Thyroid gland (tissue), 4 donors: Measurements from ENCODE around the gene EHMT1.

ENCODE experiments used
- POLR2A ChIP-seq, 2 donors: fragments of 450-650 bp; IDR thresholded peaks; one replicate each; pipeline ENCODE4 v1.6.1; 2017; ENCODE audit warnings: antibody characterized with exemption in 2 of 2, mild to moderate bottlenecking in 2 of 2, moderate library complexity in 1 of 2
- TF ChIP-seq, protein P1 (sequence below), 6 experiments: fragments of 200-600 bp in 3 of 6; fragments of 450-650 bp in 3 of 6; sonication (generic) in 3 of 6; IDR thresholded peaks; one replicate each; pipeline ENCODE4 v1.5.1; 2016 to 2019; ENCODE audit warnings: antibody characterized with exemption in 6 of 6, mild to moderate bottlenecking in 2 of 6, inconsistent platforms in 1 of 6, moderate library complexity in 1 of 6

DNA sequence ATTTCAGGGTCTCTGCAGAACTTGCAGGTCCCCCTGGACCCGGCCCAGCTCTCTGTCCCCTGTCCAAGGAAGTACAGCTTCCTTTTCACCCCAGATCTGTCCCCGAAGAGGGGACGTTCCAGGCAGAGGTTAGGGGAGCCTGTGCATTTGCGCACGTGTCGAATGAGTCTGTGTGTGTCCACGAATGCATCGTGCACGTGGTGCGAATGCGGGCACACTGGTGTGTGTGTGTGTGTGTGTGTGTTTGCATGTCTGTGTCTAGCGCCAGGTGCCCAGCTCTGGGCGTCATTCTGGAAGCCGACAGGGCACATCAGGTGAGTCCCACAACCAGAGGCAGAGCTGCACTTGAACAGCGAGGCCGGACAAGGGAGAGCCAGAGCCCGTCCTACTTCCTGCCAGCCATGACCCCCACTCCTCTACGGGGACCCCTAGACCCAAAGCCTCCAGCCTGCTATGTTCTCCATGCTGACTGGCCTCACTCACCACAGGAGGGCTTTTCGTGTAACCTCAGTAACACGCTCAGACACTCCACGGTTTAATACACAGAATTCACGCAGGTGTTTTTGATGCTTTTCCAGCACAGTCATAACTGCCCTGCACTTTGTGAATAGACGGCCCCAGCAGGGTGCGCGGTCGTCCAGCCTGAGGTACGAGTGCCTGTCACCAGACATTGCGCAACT is 217.5 kb downstream of the EHMT1 start:
- TF ChIP-seq, protein P1, sequence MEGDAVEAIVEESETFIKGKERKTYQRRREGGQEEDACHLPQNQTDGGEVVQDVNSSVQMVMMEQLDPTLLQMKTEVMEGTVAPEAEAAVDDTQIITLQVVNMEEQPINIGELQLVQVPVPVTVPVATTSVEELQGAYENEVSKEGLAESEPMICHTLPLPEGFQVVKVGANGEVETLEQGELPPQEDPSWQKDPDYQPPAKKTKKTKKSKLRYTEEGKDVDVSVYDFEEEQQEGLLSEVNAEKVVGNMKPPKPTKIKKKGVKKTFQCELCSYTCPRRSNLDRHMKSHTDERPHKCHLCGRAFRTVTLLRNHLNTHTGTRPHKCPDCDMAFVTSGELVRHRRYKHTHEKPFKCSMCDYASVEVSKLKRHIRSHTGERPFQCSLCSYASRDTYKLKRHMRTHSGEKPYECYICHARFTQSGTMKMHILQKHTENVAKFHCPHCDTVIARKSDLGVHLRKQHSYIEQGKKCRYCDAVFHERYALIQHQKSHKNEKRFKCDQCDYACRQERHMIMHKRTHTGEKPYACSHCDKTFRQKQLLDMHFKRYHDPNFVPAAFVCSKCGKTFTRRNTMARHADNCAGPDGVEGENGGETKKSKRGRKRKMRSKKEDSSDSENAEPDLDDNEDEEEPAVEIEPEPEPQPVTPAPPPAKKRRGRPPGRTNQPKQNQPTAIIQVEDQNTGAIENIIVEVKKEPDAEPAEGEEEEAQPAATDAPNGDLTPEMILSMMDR (IDR thresholded peaks at IDR 0.05): no peak
- TF ChIP-seq POLR2A (IDR thresholded peaks at IDR 0.05): no peak
